IMR-90 (cell line): Measurements from ENCODE around the gene LPA. TPM values are rescaled to one million over a fixed set of nuclear protein-coding genes. Genes with fewer than 3 reads are reported as not detected.

Source experiments
- ATAC-seq: fragments of 200-7000 bp; cut with Tn5 transposase; 2 replicates; pipeline ENCODE4 v1.9.1; 2020; ENCODE audit warnings: low read depth, mild to moderate bottlenecking, moderate library complexity
- BruUV-seq: library from RNA; stranded (reverse); fragments of 400-500 nt; replicated peaks from 2 replicates; lab custom pipeline; 2021; lab: Mats Ljungman, UMichigan
- CTCF ChIA-PET: fragments of 300-600 bp; formaldehyde crosslinking; extraction: SDS; loops from one replicate; lab custom pipeline; 2021; ENCODE audit warnings: antibody characterized with exemption; lab: Yijun Ruan, JAX
- POLR2A ChIA-PET: fragments of 300-600 bp; sonication (Branson Sonifier 250); formaldehyde crosslinking; loops from one replicate; lab custom pipeline; 2022; ENCODE audit warnings: antibody characterized with exemption; ENCODE audit not compliant: unreplicated experiment; lab: Charles Lee
- DNase-seq: peaks from one replicate; pipeline ENCODE4 v3.0.0; 2013
- H2AFZ ChIP-seq: replicated peaks from 2 replicates; pipeline ENCODE3; 2013; ENCODE audit warnings: low read length, mild to moderate bottlenecking; ENCODE audit not compliant: poor library complexity
- H2AK5ac ChIP-seq: 2 replicates; pipeline ENCODE4 v1.6.1; 2013; ENCODE audit warnings: low read depth, low read length, inconsistent platforms
- H2AK9ac ChIP-seq: replicated peaks from 2 replicates; pipeline ENCODE3; 2013; ENCODE audit warnings: mild to moderate bottlenecking, low read depth, low read length, moderate library complexity; ENCODE audit not compliant: poor library complexity
- H2BK120ac ChIP-seq: 2 replicates; pipeline ENCODE4 v1.6.1; 2013; ENCODE audit warnings: low read depth, low read length, inconsistent platforms
- H2BK15ac ChIP-seq: 3 replicates; pipeline ENCODE4 v1.6.1; 2013; ENCODE audit warnings: low read depth, low read length, inconsistent platforms
- H2BK20ac ChIP-seq: 2 replicates; pipeline ENCODE4 v1.6.1; 2013; ENCODE audit warnings: low read depth, mild to moderate bottlenecking, inconsistent platforms, low read length, moderate library complexity
- H2BK5ac ChIP-seq: 2 replicates; pipeline ENCODE4 v1.6.1; 2013; ENCODE audit warnings: mild to moderate bottlenecking, low read depth, low read length, inconsistent platforms; ENCODE audit not compliant: poor library complexity, severe bottlenecking
- H3K14ac ChIP-seq: replicated peaks from 2 replicates; pipeline ENCODE4 v1.6.1; 2013; ENCODE audit warnings: low read depth, low read length, inconsistent platforms
- H3K18ac ChIP-seq: 2 replicates; pipeline ENCODE4 v1.6.1; 2013; ENCODE audit warnings: low read depth, low read length, control low read depth
- H3K23ac ChIP-seq: 2 replicates; pipeline ENCODE4 v1.6.1; 2013; ENCODE audit warnings: low read depth, low read length, inconsistent platforms
- H3K27ac ChIP-seq: 2 replicates; pipeline ENCODE4 v1.5.1; 2013; ENCODE audit warnings: mild to moderate bottlenecking, control low read depth, low read length; ENCODE audit not compliant: insufficient read depth
- H3K27me3 ChIP-seq: 2 replicates; pipeline ENCODE4 v1.6.1; 2013; ENCODE audit warnings: low read length; ENCODE audit not compliant: control insufficient read depth, insufficient read depth
- H3K36me3 ChIP-seq: 2 replicates; pipeline ENCODE4 v1.6.1; 2013; ENCODE audit warnings: low read length, mixed read lengths; ENCODE audit not compliant: control insufficient read depth, insufficient read depth
- H3K4ac ChIP-seq: 2 replicates; pipeline ENCODE4 v1.6.1; 2013; ENCODE audit warnings: low read depth, low read length, inconsistent platforms
- H3K4me1 ChIP-seq: 2 replicates; pipeline ENCODE4 v1.6.1; 2013; ENCODE audit warnings: low read length, mixed read lengths; ENCODE audit not compliant: control insufficient read depth, insufficient read depth
- H3K4me2 ChIP-seq: 2 replicates; pipeline ENCODE4 v1.6.1; 2013; ENCODE audit warnings: low read depth, mild to moderate bottlenecking, control low read depth, low read length, moderate library complexity
- H3K4me3 ChIP-seq: 2 replicates; pipeline ENCODE4 v1.5.1; 2013; ENCODE audit warnings: low read depth, mild to moderate bottlenecking, control low read depth, low read length, moderate library complexity; ENCODE audit not compliant: insufficient read depth
- H3K56ac ChIP-seq: 2 replicates; pipeline ENCODE4 v1.6.1; 2013; ENCODE audit warnings: low read length, inconsistent platforms; ENCODE audit not compliant: insufficient read depth; ENCODE audit errors: extremely low read depth
- H3K79me1 ChIP-seq, 2 experiments: 2 replicates each; pipeline ENCODE4 v1.6.1; 2013; ENCODE audit warnings: low read length in 2 of 2, inconsistent platforms in 1 of 2, low read depth in 1 of 2
- H3K9ac ChIP-seq: 2 replicates; pipeline ENCODE4 v1.6.1; 2013; ENCODE audit warnings: low read depth, low read length, control low read depth
- H3K9me1 ChIP-seq: 2 replicates; pipeline ENCODE4 v1.6.1; 2013; ENCODE audit warnings: low read length, inconsistent platforms; ENCODE audit not compliant: insufficient read depth
- H3K9me3 ChIP-seq: 2 replicates; pipeline ENCODE4 v1.6.1; 2013; ENCODE audit warnings: low read length; ENCODE audit not compliant: control insufficient read depth, insufficient read depth
- H4K20me1 ChIP-seq: 2 replicates; pipeline ENCODE4 v1.6.1; 2013; ENCODE audit warnings: low read length, inconsistent platforms; ENCODE audit not compliant: insufficient read depth
- H4K5ac ChIP-seq: 2 replicates; pipeline ENCODE4 v1.6.1; 2013; ENCODE audit warnings: mild to moderate bottlenecking, low read depth, low read length, control low read depth
- H4K8ac ChIP-seq, 2 experiments: 2 replicates each; pipeline ENCODE4 v1.6.1; 2013; ENCODE audit warnings: low read depth in 2 of 2, low read length in 2 of 2, control low read depth in 1 of 2, inconsistent platforms in 1 of 2
- H4K91ac ChIP-seq: 2 replicates; pipeline ENCODE4 v1.6.1; 2013; ENCODE audit warnings: low read depth, low read length, inconsistent platforms; ENCODE audit not compliant: insufficient read depth
- BHLHE40 ChIP-seq: fragments of 150-350 bp; IDR thresholded peaks from 2 replicates; pipeline ENCODE4 v1.6.1; 2016; ENCODE audit warnings: mild to moderate bottlenecking, low read depth, low read length
- CTCF ChIP-seq: conservative IDR thresholded peaks from 2 replicates; pipeline ENCODE4 v1.5.1; 2012; ENCODE audit warnings: mild to moderate bottlenecking, low read depth, low read length, improper control_type of control experiment
- RCOR1 ChIP-seq: IDR thresholded peaks from 2 replicates; pipeline ENCODE4 v1.6.1; 2012; ENCODE audit warnings: mild to moderate bottlenecking, low read length, improper control_type of control experiment; ENCODE audit not compliant: insufficient replicate concordance
- WGBS, 2 experiments: methylation state at CpG; one replicate each; pipeline versions ENCODE4 v1.1.5 to v1.1.7; 2013; ENCODE audit warnings: missing lambda C conversion rate in 2 of 2; ENCODE audit not compliant: insufficient read length in 1 of 2; ENCODE audit errors: extremely low coverage in 2 of 2; 5-methylcytosine and 5-hydroxymethylcytosine counted together
- dilution Hi-C: fragments of 300-500 bp; cut with HindIII; formaldehyde crosslinking; loops from one replicate; pipeline ENCODE4 v1.14.3; 2018; ENCODE audit warnings: low sequenced_read_pairs; ENCODE audit not compliant: unreplicated experiment
- in situ Hi-C: fragments of 300-500 bp; cut with MboI; formaldehyde crosslinking; loops from 3 replicates; pipeline ENCODE4 v1.14.3; 2019; ENCODE audit warnings: low sequenced_read_pairs, inconsistent platforms, mixed read lengths
- intact Hi-C: fragments of 100-400 bp; cut with micrococcal nuclease; formaldehyde crosslinking; loops from 2 replicates; pipeline ENCODE4 v1.10.0; 2022
- polyA plus RNA-seq, 3 experiments: library from polyadenylated mRNA; depleted of rRNA; stranded (reverse); fragments of >200 nt; gene quantifications; 2 replicates each; pipeline ENCODE4 v1.2.3, GENCODE V29; 2012; ENCODE audit warnings: low replicate concordance in 1 of 3
- total RNA-seq: library from RNA; depleted of rRNA; stranded (reverse); fragments of >200 nt; gene quantifications from 2 replicates; pipeline ENCODE4 v1.2.3, GENCODE V29; 2012
- TF ChIP-seq, protein P1 (sequence below): fragments of 150-350 bp; IDR thresholded peaks from 2 replicates; pipeline ENCODE4 v1.6.1; 2017; ENCODE audit warnings: mild to moderate bottlenecking, antibody characterized with exemption, low read length, low read depth

Gene LPA
- total and polyA plus RNA-seq, 2 of the 4 experiments (the other 2 are of a cell fraction) = not detected

- H3K9ac ChIP-seq = no peak overlapping the region
- in situ Hi-C loops = no loop called here
- no peak overlapping the region for H3K56ac ChIP-seq
- no peak overlapping the region for H2BK15ac ChIP-seq
- 0% methylated on average over 1 of the region's 5 CpGs; no CpG with 5 or more reads in 1 of the 2 experiments for WGBS, 2 experiments
- H4K20me1 ChIP-seq = no peaks in the 10 kb centered on the region
- no peaks in the 10 kb centered on the region for H3K36me3 ChIP-seq
- DNase-seq (no peak), ATAC-seq (no peak)
- no peak for TF ChIP-seq CTCF
- no peak for TF ChIP-seq RCOR1
- TF ChIP-seq BHLHE40 = no peak
- TF ChIP-seq, protein P1, sequence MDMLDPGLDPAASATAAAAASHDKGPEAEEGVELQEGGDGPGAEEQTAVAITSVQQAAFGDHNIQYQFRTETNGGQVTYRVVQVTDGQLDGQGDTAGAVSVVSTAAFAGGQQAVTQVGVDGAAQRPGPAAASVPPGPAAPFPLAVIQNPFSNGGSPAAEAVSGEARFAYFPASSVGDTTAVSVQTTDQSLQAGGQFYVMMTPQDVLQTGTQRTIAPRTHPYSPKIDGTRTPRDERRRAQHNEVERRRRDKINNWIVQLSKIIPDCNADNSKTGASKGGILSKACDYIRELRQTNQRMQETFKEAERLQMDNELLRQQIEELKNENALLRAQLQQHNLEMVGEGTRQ = no peak
- BruUV-seq = no TSS peak
- H3K18ac ChIP-seq = no peak overlapping the region
- H3K27me3 ChIP-seq = no peaks in the 10 kb centered on the region
- no peak overlapping the region for H2AK9ac ChIP-seq
- no peak overlapping the region for H4K8ac ChIP-seq
- no peak overlapping the region for H3K4me3 ChIP-seq
- H2BK20ac ChIP-seq = no peak overlapping the region
- POLR2A ChIA-PET = no interaction called here
- H2AFZ ChIP-seq = no peak overlapping the region
- dilution Hi-C loops = no loop called here
- no peak overlapping the region for H3K4ac ChIP-seq
- H3K4me1 ChIP-seq = no peaks in the 10 kb centered on the region
- H3K27ac ChIP-seq = no peak overlapping the region
- no peak overlapping the region for H2BK120ac ChIP-seq
- intact Hi-C loops = no loop called here
- H3K9me1 ChIP-seq = no peaks in the 10 kb centered on the region
- no peak overlapping the region for H4K5ac ChIP-seq
- H3K23ac ChIP-seq = no peak overlapping the region
- H4K91ac ChIP-seq = no peak overlapping the region
- no peak overlapping the region for H3K14ac ChIP-seq
- CTCF ChIA-PET = no interaction called here
- peaks cover 14% of the 10 kb centered on the region for H3K9me3 ChIP-seq
- no peak overlapping the region for H2AK5ac ChIP-seq
- H3K79me1 ChIP-seq = no peaks in the 10 kb centered on the region
- H3K4me2 ChIP-seq = no peak overlapping the region
- no peak overlapping the region for H2BK5ac ChIP-seq
These were observed 21.8 kb upstream of the LPA start for GRCh38 chr6:160685762-160686450.
